Thyroid gland (tissue), 4 donors: ENCODE measurements around the gene STIM1.

ENCODE experiments used
- POLR2A ChIP-seq, 2 donors: fragments of 450-650 bp; IDR thresholded peaks; one replicate each; pipeline ENCODE4 v1.6.1; 2017; ENCODE audit warnings: antibody characterized with exemption in 2 of 2, mild to moderate bottlenecking in 2 of 2, moderate library complexity in 1 of 2
- TF ChIP-seq, protein P1 (sequence below), 6 experiments: fragments of 200-600 bp in 3 of 6; fragments of 450-650 bp in 3 of 6; sonication (generic) in 3 of 6; IDR thresholded peaks; one replicate each; pipeline ENCODE4 v1.5.1; 2016 to 2019; ENCODE audit warnings: antibody characterized with exemption in 6 of 6, mild to moderate bottlenecking in 2 of 6, inconsistent platforms in 1 of 6, moderate library complexity in 1 of 6

GRCh38 chr11:3866836-3867208 lies 11.4 kb downstream of the STIM1 start:
- TF ChIP-seq, protein P1, sequence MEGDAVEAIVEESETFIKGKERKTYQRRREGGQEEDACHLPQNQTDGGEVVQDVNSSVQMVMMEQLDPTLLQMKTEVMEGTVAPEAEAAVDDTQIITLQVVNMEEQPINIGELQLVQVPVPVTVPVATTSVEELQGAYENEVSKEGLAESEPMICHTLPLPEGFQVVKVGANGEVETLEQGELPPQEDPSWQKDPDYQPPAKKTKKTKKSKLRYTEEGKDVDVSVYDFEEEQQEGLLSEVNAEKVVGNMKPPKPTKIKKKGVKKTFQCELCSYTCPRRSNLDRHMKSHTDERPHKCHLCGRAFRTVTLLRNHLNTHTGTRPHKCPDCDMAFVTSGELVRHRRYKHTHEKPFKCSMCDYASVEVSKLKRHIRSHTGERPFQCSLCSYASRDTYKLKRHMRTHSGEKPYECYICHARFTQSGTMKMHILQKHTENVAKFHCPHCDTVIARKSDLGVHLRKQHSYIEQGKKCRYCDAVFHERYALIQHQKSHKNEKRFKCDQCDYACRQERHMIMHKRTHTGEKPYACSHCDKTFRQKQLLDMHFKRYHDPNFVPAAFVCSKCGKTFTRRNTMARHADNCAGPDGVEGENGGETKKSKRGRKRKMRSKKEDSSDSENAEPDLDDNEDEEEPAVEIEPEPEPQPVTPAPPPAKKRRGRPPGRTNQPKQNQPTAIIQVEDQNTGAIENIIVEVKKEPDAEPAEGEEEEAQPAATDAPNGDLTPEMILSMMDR (IDR thresholded peaks at IDR 0.05): no peak
- no peak for TF ChIP-seq POLR2A (IDR thresholded peaks at IDR 0.05)
